HG03025 (cell line): ENCODE measurements around the gene DUXA.
"Not testable (repeated sequence)": the region's sequence is repeated elsewhere in the genome, so short reads cannot be mapped to it uniquely, and the experiment has no call there.

Experiments used
- ATAC-seq: cut with Tn5 transposase; IDR thresholded peaks from one replicate; pipeline ENCODE4 v1.9.1; 2021; ENCODE audit warnings: mild to moderate bottlenecking, moderate library complexity; ENCODE audit not compliant: unreplicated experiment, low FRiP score

DUXA gene

DNA sequence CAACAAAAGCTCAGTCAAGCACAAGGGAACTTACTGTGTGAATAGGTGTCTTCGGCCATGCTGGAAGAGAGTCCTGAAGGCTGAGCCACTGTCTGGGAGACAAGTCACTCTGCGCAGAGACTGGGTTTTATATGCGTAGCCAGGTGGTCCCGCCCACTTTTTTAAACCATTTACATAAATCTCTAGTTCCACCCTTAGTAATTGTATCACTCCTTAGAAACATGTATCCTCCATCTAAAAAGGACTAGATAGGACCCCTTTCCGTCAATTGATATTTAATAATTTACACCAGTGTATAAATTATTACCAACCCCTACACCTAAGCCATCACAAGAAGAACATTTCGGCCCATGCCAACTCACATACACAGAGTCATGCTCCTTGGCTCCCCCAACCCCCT lies at the start of gene DUXA:
Gene DUXA (minus strand): TSS at position 101 of the 400 bp plus-strand sequence. CDS start 42 bp downstream, at position 59.
- no peak for ATAC-seq

DNA sequence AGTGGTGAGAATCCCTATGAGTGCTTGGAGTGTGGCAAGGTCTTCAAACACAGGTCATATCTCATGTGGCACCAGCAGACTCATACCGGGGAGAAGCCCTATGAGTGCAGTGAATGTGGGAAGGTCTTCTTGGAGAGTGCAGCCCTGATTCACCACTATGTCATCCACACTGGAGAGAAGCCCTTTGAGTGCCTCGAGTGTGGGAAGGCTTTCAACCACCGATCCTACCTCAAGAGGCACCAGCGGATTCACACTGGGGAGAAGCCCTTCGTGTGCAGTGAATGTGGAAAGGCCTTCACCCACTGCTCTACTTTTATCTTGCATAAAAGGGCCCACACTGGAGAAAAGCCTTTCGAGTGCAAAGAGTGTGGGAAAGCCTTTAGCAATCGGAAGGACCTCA lies 44.8 kb upstream of the DUXA start:
- no peak for ATAC-seq

DNA sequence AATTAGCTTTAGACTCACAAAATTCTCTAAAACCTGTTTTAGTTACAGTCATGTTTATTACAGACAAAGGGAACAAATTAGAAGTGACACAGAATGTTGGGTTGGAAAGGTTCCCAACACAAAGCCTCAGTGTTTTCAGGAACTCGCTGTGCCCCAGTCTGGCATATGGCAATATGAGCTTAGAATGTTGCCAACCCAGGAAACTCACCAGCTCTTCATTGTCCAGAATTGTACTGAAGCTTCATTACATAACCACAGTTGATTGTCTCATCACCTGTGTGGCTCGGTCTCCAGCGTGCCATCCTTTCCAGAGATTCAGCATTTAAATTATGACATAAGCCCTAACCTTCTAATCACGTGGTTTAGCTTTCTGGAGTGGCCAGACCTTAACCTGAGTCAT lies 43.1 kb upstream of the DUXA start:
- no peak for ATAC-seq

DNA sequence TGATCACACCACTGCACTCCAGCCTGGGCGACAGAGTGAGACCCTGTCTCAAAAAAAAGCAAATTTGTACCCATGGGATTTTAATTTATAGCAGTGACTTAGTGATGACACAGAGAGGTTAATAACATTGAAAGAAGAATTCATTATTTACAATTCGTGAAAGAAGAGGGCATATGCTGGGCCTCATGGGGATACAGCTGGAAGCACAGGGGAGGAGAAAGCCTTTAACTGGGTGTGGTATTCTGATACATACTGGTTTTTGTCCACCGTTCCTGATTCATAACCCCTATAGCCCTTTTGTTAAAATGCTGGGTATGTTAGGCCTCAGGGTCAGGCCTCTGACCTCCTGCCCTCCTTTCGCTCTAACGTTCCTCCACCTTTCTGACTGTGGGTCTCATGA lies 34.9 kb upstream of the DUXA start:
- ATAC-seq: no peak

DNA sequence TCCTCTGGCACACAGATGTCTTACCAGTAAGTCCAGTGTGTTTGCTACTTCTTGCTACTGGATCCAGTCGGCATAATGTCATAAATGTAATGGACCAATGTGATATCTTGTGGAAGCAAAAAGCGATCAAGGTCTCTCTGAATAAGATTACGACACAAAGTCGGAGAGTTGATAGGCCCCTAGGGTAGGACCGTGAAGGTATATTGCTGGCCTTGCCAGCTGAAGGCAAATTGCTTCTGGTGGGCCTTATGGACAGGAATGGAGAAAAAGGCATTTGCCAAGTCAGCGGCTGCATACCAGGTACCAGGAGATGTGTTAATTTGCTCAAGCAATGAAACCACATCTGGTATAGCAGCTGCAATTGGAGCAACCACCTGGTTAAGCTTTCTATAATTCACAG lies 30.6 kb upstream of the DUXA start:
- ATAC-seq: not testable (repeated sequence)

DNA sequence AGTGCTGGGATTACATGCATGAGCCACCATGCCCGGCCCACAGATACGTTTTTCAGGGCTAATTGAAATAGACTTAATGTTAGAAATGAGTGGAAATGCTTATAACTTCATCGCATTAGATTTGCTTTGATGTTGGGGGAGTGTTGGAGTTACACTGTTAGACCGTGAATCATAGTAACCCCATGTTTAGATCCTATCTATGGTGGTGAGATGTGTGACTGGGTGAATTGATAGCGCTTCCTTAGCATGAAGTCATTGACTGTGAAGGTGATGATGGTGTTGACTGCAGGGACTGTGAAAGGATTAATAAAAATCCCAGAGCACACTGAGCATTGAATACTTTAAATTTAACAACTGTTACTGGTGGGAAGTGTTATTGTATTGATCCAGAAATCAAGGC lies 25.7 kb upstream of the DUXA start:
- no peak for ATAC-seq

DNA sequence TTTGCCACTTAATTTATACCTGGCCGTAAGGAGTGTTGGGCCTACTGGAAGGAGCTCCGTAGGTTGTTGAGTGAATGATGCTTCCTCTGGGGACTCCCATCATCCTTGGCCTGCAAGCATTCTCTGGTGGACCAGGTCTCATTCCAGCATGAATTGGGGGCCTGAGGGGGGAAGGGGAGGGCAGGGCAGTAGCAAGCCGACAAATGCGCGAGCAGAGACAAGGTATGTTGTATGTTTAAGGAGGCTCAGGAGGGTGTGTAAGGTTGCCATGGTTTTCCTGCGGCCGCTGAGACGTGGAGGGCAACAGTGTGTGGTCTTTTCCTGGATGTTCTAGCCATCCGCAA lies 24.8 kb upstream of the DUXA start:
- no peak for ATAC-seq

DNA sequence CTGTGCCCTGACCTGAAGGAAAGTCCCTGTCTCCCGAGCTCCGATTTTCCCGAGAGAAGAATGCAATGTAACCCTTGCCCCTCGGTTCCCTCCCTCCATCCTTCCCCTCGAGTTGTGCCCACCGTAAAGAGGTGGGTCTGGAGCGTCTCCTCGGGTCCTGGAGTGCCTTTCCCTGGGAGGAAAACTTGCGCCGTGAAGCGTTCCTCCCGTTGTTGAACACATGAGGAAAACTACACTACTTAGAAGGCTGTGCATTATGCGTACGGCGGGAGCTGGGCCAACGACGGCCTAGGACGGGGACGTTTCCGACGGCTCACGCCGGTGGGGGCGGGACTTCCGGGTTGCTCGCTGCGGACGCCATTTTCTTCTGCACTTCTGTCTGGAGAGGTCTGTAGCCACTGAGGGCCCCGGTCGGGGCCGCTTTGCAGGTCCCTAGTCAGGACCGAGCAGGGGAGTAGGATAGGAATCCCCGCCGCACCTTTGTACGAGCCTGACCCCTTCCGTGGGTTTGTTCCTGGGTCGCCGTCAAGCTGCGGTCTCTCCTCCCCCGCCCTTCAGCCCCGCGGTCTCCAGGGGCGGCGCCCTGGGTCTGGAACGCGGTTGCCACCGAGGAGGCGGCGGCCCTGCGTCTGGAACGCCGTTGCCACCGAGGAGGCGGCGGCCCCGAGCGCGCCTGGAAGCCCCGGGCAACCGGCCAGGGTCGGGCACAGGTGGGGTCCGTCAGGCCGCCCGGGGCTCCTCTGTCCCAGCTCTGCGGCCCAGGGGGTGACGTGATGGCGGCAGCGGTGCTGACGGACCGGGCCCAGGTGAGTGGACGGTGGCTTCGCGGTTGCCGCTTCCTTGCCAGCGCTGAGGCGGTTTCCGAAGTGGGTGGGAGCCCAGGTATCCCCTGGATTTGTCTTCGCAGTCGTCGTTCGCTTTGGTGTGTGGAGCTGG lies 24.1 kb upstream of the DUXA start, which contains the start of gene ZNF264:
Gene ZNF264 (plus strand): TSS at position 360 of the 936 bp plus-strand sequence. CDS start 414 bp downstream, at position 774.
- ATAC-seq: peak; percentile 90

DNA sequence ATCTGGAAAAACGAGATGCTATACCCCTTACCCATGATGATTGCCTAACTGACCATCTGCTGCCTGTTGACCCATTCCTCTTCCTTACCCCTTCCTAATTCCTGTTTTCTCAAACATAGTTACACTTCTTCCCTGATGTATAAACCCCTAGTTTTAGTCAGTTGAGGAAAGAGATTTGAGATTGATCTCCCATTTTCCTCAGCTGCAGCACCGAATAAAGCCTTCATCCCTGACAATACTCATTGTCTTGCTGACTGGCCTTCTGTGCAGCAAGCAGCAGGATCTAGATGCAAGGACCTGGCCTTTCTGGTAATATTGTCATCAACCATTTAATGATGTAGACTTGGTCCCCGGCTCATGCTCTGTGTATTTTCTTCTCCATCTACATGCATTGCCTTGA lies 23.0 kb upstream of the DUXA start:
- ATAC-seq: no peak

DNA sequence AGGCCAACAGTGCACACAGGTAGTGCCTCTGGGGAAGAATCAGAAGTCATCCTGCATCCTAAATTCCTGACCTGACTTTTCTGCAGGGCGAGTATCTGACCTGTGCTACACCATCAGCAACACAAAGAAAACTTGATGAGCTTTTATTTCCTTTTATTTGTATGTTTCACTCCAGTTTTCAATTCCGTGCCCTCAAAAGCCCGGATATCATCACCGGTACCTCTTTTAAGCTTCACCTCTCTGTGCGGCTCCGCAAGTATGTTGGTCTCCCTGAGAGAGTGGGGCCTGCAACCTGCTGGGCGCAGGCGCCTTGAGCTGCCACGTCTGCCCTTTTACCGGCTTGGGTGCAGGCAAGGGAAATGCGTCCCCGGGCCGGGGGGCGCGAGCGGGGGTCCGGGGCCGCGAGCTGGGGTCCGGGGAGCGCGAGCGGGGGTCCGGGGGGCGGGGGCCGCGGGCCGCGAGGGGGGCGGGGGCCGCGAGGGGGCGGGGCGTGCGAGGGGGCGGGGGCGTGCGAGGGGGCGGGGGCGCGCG lies 4.3 kb upstream of the DUXA start:
- ATAC-seq: no peak

DNA sequence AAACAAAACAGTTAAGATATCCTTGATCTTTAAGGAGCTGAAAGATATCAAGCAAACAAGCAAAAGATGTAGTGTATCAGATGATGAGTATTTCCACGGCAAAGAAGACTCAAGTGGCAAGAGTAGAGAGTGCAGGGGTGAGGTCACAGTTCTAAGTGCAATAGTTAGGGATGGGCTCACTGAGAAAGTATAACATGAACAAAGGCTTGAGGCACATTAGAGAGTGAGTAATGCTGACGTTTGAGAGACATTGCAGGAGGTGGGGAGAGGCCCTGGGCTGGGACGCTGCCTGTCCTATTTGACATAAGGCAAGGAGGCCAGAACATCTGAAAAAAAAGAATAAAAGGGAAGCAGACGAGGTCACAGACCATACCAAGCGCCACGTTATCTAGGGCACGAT lies 1.4 kb downstream of the DUXA start:
- no peak for ATAC-seq

DNA sequence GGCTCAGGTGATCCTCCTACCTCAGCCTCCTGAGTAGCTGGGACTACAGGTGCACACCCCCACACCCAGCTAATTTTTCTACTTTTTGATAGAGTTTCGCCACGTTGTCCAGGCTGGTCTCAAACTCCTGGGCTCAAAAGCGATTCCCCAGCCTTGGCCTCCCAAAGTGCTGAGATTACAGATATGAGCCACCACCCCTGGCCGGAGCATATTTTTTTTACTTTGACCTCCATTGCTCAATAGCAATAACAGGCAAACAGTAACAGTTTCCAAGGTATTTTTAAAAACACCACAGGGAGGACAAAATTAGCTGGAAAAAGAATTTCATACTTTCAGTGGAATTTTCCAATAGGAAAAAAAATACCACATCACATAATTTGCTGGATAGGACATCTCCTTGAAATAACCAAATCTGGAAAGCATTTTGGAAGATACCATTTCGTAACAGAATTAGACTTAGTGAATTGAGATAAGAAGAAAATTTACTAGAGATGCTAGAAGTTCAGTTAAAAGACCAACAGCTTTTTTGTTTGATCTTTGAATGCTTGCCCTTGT lies 5.2 kb downstream of the DUXA start:
- no peak for ATAC-seq

DNA sequence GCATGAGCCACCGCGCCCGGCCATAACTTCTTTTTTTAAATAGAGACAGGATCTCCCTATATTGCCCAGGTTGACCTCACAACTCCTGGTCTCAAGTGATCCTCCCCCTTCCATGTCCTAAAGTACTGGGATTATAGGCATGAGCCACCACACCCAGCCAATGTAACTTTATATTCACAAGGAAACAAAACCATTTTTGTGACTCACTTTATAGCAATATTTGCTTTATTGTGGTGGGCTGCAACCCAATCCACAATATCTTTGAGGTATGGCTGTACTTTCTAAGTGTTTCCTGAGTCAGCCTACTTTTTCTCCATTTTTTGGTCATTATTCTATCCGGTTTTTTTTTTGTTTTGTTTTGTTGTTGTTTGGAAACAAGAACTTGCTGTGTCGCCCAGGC lies 14.4 kb downstream of the DUXA start:
- ATAC-seq: no peak

DNA sequence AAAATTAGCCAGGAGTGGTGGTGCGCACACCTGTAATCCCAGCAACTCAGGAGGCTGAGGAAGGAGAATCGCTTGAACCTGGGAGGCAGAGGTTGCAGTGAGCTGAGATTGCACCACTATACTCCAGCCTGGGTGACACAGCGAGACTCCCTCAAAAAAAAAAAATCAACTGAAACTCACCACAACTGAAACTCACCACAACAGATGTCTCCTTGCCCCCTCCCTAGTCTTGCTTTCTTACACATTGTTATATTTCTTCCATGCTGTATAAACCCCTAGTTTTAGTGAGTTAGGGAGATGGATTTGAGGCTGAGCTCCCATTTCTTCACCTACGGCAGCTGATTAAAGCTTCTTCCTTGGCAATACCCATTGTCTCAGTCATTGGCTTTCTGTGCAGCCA lies 25.6 kb downstream of the DUXA start:
- ATAC-seq: no peak

DNA sequence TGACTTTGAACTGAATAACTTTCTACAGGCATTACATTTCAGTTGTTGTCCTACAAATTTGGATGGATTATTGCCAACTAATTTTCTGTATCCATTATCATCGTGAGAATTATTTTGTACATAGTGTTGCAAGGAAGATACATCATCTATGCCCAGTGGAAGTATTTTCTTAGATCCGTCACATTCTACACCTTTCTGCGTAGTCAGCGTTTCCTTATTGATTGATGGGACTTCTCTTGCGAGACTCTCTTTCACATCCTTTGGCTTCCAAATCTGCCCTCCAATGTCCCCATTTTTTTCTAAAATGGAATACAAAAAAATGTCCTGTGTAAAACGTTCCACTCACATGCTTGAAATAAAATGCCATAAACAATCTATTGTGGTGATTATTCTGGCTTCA lies 31.5 kb downstream of the DUXA start:
- ATAC-seq: no peak

DNA sequence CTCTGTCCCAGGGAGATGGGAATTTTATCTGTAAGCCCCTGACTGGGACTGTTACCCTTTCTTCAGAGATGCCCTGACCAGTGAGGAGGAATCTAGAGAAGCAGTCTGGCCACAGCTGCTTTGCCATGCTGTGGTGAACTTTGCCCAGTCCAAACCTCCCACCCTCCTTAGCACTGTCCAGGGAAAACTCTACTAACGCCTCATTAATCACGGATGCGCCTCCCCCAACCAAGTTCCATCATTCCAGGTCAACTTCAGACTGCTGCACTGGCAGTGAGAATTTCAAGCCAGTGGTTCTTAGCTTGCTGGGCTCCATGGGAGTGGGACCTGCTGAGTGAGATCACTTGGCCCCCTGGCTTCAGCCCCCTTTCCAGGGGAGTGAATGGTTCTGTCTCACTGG lies 39.9 kb downstream of the DUXA start:
- not testable (repeated sequence) for ATAC-seq

DNA sequence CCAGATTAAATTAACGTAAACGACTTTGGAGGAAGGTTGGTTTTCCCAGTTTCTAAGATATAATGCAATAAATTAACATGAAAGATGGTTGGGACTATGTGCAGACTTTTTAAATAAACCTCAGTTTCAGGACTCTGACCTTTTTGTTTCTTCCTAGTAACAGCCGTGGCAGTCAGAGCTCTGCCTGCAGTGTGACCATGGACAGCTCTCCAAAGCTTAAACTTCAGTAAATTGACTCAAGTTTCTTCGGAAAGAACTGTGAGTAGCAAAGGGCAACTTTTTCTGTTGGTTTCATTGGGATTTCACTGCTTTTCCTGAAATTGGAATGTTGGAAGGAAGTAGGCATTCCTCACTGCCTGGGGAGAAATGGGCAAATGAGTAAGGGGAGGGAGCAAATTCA lies 43.4 kb downstream of the DUXA start:
- ATAC-seq: no peak

DNA sequence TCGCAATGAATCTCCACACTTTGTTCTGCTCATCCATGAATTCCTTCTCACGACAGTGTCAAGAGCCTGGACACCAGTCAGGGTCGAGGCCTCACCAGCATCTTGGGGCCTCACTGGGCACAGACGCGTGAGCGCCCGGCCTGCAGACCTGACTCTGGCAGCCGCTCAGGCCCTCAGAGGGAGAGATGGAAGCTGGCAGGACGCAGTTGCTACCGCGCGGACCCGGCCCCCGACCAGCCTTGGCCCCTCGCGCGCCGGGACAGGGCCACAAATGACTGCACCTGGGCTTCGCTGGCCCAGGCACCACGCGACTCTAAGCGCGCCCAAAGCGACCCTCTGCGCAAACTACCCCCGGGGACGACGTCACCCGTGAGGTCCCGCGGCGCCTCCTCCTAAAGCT lies 48.4 kb downstream of the DUXA start:
- no peak for ATAC-seq

DNA sequence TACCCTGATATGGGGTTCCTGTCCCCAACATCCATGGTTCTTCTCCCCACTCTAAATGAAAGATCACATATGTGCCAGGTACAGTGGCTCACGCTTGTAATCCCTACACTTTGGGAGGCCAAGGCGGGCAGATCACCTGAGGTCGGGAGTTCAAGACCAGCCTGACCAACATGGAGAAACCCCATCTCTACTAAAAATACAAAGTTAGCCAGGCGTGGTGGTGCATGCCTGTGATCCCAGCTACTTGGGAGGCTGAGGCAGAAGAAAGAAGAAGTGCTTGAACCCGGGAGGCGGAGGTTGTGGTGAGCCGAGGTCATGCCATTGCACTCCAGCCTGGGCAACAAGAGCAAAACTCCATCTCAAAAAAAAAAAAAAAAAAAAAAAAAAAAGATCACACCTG lies 53.8 kb downstream of the DUXA start:
- not testable (repeated sequence) for ATAC-seq

DNA sequence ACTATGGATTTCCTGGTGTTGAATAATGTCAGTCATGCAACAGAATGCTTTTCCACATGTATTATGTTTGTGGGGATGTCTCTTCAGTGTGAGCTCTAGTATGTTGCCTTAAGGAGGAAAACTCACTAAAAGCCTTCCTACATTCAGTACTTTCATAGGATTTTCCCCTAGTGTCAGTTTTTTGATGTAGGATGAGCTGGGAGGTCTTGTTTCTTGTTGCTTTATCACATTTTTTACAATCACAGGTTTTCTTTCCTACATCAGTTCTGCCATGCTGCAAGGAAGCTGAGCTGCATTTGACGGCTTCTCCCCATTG lies 56.0 kb downstream of the DUXA start:
- no peak for ATAC-seq

DNA sequence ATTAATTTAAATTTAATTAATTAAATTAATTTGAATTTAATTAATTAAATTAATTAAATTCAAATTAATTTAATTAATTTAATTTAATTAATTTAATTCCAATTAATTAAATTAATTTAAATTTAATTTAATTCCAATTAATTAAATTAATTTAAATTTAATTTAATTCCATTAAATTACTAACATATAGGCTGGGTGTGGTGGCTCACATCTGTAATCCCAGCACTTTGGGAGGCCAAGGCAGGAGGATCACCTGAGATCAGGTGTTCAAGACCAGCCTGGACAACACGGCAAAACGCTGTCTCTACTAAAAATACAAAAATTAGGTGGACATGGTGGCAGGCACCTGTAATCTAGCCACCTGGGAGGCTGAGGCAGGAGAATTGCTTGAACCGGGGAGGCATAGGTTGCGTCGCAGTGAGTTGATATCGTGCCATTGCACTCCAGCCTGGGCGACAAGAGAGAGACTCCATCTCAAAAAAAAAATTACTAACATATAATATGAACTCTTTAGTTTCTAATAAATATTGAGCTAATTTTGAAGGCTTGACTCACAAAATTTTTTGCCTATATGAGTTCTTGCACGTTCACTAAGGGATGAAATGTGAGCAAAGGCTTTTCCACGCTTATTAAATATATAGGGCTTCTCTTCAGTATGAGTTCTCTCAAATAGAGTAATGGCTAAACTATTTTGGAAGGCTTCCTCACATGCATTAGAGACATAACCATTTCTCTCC lies 56.5 kb downstream of the DUXA start:
- no peak for ATAC-seq
